ENCODE results near the gene CFAP70. TPM values are rescaled to one million over a fixed set of nuclear protein-coding genes. Genes with fewer than 3 reads are reported as not detected.

CFAP70 gene
- total RNA-seq, 1 experiment from 2014 or later = 0.10 TPM

GRCh38 chr10:73239908-73240307 is 118.8 kb downstream of the CFAP70 start:
- intact Hi-C loops (cut with micrococcal nuclease; ENCODE audit: unreplicated experiment) = no loop called here
- Histone ChIP-seq H3K27ac (ENCODE audit: low read length) (no peak overlapping the region), H3K27me3 (ENCODE audit: control insufficient read depth, insufficient read depth, low read length) (no peaks in the 10 kb centered on the region), H3K4me3 (ENCODE audit: low read depth in 2 of 2, low read length in 2 of 2) (no peak overlapping the region), H3K36me3 (ENCODE audit: control insufficient read depth, insufficient read depth, low read length) (peaks cover 49% of the 10 kb centered on the region), H3K9me3 (ENCODE audit: control insufficient read depth, insufficient read depth, low read depth, low read length) (no peaks in the 10 kb centered on the region), H3K4me1 (ENCODE audit: control insufficient read depth, insufficient read depth, low read length) (peaks cover 11% of the 10 kb centered on the region)
- no TSS peak for BruUV-seq (replicated peaks)
- in situ Hi-C loops (cut with HindIII; ENCODE audit: low pct_unique_long_range_greater_than_20kb, low sequenced_read_pairs) = no loop called here
- ChIA-PET CTCF (no interaction called here), POLR2A (no interaction called here)
- ATAC-seq (no peak), DNase-seq (ENCODE audit: low read depth, low spot score) (no peak)
- TF ChIP-seq POLR2AphosphoS5 (IDR thresholded peaks at IDR 0.05; ENCODE audit: low read depth, low read length) = no peak
- no peak for TF ChIP-seq REST (IDR thresholded peaks at IDR 0.05; ENCODE audit: insufficient read depth in 1 of 2, low read depth in 2 of 2, low read length in 1 of 2)
- no peak for TF ChIP-seq TCF7L2 (IDR thresholded peaks at IDR 0.05; ENCODE audit: low read depth, low read length)
- TF ChIP-seq SIN3A (IDR thresholded peaks at IDR 0.05; ENCODE audit: borderline replicate concordance, insufficient read depth, low read depth, low read length) = no peak

GRCh38 chr10:73238990-73239566 is 119.6 kb downstream of the CFAP70 start:
- Histone ChIP-seq H3K4me3 (ENCODE audit: low read depth in 2 of 2, low read length in 2 of 2) (no peak overlapping the region), H3K9me3 (ENCODE audit: control insufficient read depth, insufficient read depth, low read depth, low read length) (no peaks in the 10 kb centered on the region), H3K4me1 (ENCODE audit: control insufficient read depth, insufficient read depth, low read length) (peaks cover 3% of the 10 kb centered on the region), H3K27ac (ENCODE audit: low read length) (no peak overlapping the region), H3K36me3 (ENCODE audit: control insufficient read depth, insufficient read depth, low read length) (peaks cover 44% of the 10 kb centered on the region), H3K27me3 (ENCODE audit: control insufficient read depth, insufficient read depth, low read length) (no peaks in the 10 kb centered on the region)
- no peak for TF ChIP-seq REST (IDR thresholded peaks at IDR 0.05; ENCODE audit: insufficient read depth in 1 of 2, low read depth in 2 of 2, low read length in 1 of 2)
- no peak for TF ChIP-seq TCF7L2 (IDR thresholded peaks at IDR 0.05; ENCODE audit: low read depth, low read length)
- no peak for TF ChIP-seq POLR2AphosphoS5 (IDR thresholded peaks at IDR 0.05; ENCODE audit: low read depth, low read length)
- TF ChIP-seq CTCF (IDR thresholded peaks at IDR 0.05) = no peak
- TF ChIP-seq SIN3A (IDR thresholded peaks at IDR 0.05; ENCODE audit: borderline replicate concordance, insufficient read depth, low read depth, low read length) = no peak
- no TSS peak for BruUV-seq (replicated peaks)
- in situ Hi-C loops (cut with HindIII; ENCODE audit: low pct_unique_long_range_greater_than_20kb, low sequenced_read_pairs) (no loop called here), intact Hi-C loops (cut with micrococcal nuclease; ENCODE audit: unreplicated experiment) (no loop called here)
- no peak for DNase-seq (ENCODE audit: low read depth, low spot score)
- ChIA-PET CTCF (no interaction called here), POLR2A (no interaction called here)
- ATAC-seq = no peak

Data from Panc1 (cell line).